ENCODE measurements around the gene ARL1.

DNA sequence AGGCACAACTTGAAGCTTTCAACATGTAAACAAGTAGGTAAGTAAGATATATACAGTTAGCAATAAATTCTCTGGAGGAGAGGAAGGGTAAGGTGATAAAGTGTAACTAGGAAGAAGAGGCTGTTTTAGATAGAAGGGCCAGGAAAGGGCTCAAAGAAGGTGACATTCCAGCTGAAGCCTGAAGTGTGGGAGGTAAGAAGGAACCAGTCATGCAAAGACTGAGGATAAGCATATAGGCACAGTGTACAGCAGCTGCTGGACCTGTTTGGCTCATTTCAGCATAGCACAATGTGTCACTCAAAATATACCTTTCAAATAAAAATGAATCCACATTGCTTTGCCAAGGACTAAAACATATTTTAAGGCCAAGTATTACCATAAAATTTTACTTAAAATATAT is 28.6 kb upstream of the ARL1 start:
- TF ChIP-seq, protein P1, sequence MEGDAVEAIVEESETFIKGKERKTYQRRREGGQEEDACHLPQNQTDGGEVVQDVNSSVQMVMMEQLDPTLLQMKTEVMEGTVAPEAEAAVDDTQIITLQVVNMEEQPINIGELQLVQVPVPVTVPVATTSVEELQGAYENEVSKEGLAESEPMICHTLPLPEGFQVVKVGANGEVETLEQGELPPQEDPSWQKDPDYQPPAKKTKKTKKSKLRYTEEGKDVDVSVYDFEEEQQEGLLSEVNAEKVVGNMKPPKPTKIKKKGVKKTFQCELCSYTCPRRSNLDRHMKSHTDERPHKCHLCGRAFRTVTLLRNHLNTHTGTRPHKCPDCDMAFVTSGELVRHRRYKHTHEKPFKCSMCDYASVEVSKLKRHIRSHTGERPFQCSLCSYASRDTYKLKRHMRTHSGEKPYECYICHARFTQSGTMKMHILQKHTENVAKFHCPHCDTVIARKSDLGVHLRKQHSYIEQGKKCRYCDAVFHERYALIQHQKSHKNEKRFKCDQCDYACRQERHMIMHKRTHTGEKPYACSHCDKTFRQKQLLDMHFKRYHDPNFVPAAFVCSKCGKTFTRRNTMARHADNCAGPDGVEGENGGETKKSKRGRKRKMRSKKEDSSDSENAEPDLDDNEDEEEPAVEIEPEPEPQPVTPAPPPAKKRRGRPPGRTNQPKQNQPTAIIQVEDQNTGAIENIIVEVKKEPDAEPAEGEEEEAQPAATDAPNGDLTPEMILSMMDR (IDR thresholded peaks at IDR 0.05) = no peak
- no peak for TF ChIP-seq POLR2A (IDR thresholded peaks at IDR 0.05)
